Stimulated activated naive CD8-positive, alpha-beta T cell treated with anti-CD3 and anti-CD28 coated beads, Interleukin-15, Interleukin-2, amounts not matched to agents 100 ng/mL and 50 ng/mL, for 24 hours (primary cell): Measurements from ENCODE around the gene RABGGTA.

Experiments used
- H3K27ac Mint-ChIP-seq: one replicate; pipeline ENCODE4 v1.8.0; 2021; ENCODE audit warnings: mild to moderate bottlenecking, mixed read lengths
- H3K27me3 Mint-ChIP-seq: one replicate; pipeline ENCODE4 v1.8.0; 2021; ENCODE audit warnings: mixed read lengths
- H3K36me3 Mint-ChIP-seq: one replicate; pipeline ENCODE4 v1.8.0; 2021; ENCODE audit warnings: low read depth, mixed read lengths
- H3K4me1 Mint-ChIP-seq: one replicate; pipeline ENCODE4 v1.8.0; 2021; ENCODE audit warnings: low read depth, mixed read lengths
- H3K4me3 Mint-ChIP-seq: one replicate; pipeline ENCODE4 v1.8.0; 2021; ENCODE audit warnings: mild to moderate bottlenecking, mixed read lengths
- H3K9me3 Mint-ChIP-seq: one replicate; pipeline ENCODE4 v1.8.0; 2021; ENCODE audit warnings: mixed read lengths

RABGGTA gene

GRCh38 chr14:24261256-24261968 is 10.0 kb downstream of the RABGGTA start:
- Mint-ChIP-seq H3K4me1 (no peaks in the 10 kb centered on the region), H3K4me3 (no peak overlapping the region), H3K36me3 (peaks cover 8% of the 10 kb centered on the region), H3K9me3 (no peaks in the 10 kb centered on the region), H3K27me3 (no peaks in the 10 kb centered on the region), H3K27ac (no peak overlapping the region)

GRCh38 chr14:24260780-24261157 is 10.6 kb downstream of the RABGGTA start:
- no peak overlapping the region for H3K4me3 Mint-ChIP-seq
- H3K27me3 Mint-ChIP-seq, result no peaks in the 10 kb centered on the region
- H3K27ac Mint-ChIP-seq, result no peak overlapping the region
- peaks cover 4% of the 10 kb centered on the region for H3K36me3 Mint-ChIP-seq
- H3K4me1 Mint-ChIP-seq, result no peaks in the 10 kb centered on the region
- H3K9me3 Mint-ChIP-seq, result no peaks in the 10 kb centered on the region

- H3K9me3 Mint-ChIP-seq, result no peaks in the 10 kb centered on the region
- peaks cover 6% of the 10 kb centered on the region for H3K36me3 Mint-ChIP-seq
These were observed 11.2 kb downstream of the RABGGTA start for GRCh38 chr14:24260026-24260779.

GRCh38 chr14:24259282-24260025 is 11.9 kb downstream of the RABGGTA start:
- Mint-ChIP-seq H3K4me3 (no peak overlapping the region), H3K9me3 (no peaks in the 10 kb centered on the region), H3K27ac (no peak overlapping the region)

More at GRCh38 chr14:24260026-24260779, 11.2 kb downstream of the RABGGTA start:
- no peak overlapping the region for H3K4me3 Mint-ChIP-seq
- H3K4me1 Mint-ChIP-seq, result no peaks in the 10 kb centered on the region
- H3K27me3 Mint-ChIP-seq, result no peaks in the 10 kb centered on the region
- no peak overlapping the region for H3K27ac Mint-ChIP-seq

GRCh38 chr14:24258548-24259265 is 12.7 kb downstream of the RABGGTA start:
- Mint-ChIP-seq H3K27me3 (no peaks in the 10 kb centered on the region), H3K9me3 (no peaks in the 10 kb centered on the region), H3K36me3 (peaks cover 16% of the 10 kb centered on the region), H3K4me1 (no peaks in the 10 kb centered on the region), H3K27ac (no peak overlapping the region), H3K4me3 (no peak overlapping the region)

More at GRCh38 chr14:24259282-24260025, 11.9 kb downstream of the RABGGTA start:
- Mint-ChIP-seq H3K4me1 (no peaks in the 10 kb centered on the region), H3K27me3 (no peaks in the 10 kb centered on the region), H3K36me3 (peaks cover 10% of the 10 kb centered on the region)

GRCh38 chr14:24258119-24258518 is 13.3 kb downstream of the RABGGTA start:
- Mint-ChIP-seq H3K4me3 (no peak overlapping the region), H3K36me3 (peaks cover 17% of the 10 kb centered on the region), H3K27ac (no peak overlapping the region), H3K4me1 (no peaks in the 10 kb centered on the region), H3K27me3 (no peaks in the 10 kb centered on the region), H3K9me3 (no peaks in the 10 kb centered on the region)

GRCh38 chr14:24256960-24257359 is 14.4 kb downstream of the RABGGTA start:
- H3K9me3 Mint-ChIP-seq, result no peaks in the 10 kb centered on the region
- no peaks in the 10 kb centered on the region for H3K4me1 Mint-ChIP-seq
- H3K36me3 Mint-ChIP-seq, result peaks cover 17% of the 10 kb centered on the region
- H3K27ac Mint-ChIP-seq, result no peak overlapping the region
- no peak overlapping the region for H3K4me3 Mint-ChIP-seq
- H3K27me3 Mint-ChIP-seq, result no peaks in the 10 kb centered on the region

- H3K4me3 Mint-ChIP-seq, result no peak overlapping the region
- H3K36me3 Mint-ChIP-seq, result peaks cover 16% of the 10 kb centered on the region
- no peaks in the 10 kb centered on the region for H3K27me3 Mint-ChIP-seq
- H3K4me1 Mint-ChIP-seq, result no peaks in the 10 kb centered on the region
- no peak overlapping the region for H3K27ac Mint-ChIP-seq
- no peaks in the 10 kb centered on the region for H3K9me3 Mint-ChIP-seq
These were observed 15.3 kb downstream of the RABGGTA start for GRCh38 chr14:24255931-24256711.

- H3K4me1 Mint-ChIP-seq, result peaks cover 5% of the 10 kb centered on the region
- H3K36me3 Mint-ChIP-seq, result peaks cover 13% of the 10 kb centered on the region
- no peaks in the 10 kb centered on the region for H3K27me3 Mint-ChIP-seq
- H3K27ac Mint-ChIP-seq, result no peak overlapping the region
- H3K9me3 Mint-ChIP-seq, result no peaks in the 10 kb centered on the region
- no peak overlapping the region for H3K4me3 Mint-ChIP-seq
These were observed 16.0 kb downstream of the RABGGTA start for GRCh38 chr14:24255438-24255837.

- Mint-ChIP-seq H3K36me3 (peaks cover 13% of the 10 kb centered on the region), H3K27me3 (no peaks in the 10 kb centered on the region), H3K9me3 (no peaks in the 10 kb centered on the region), H3K27ac (no peak overlapping the region), H3K4me1 (peaks cover 10% of the 10 kb centered on the region), H3K4me3 (no peak overlapping the region)
These were observed 16.6 kb downstream of the RABGGTA start for GRCh38 chr14:24254630-24255392.

GRCh38 chr14:24253936-24254335 is 17.5 kb downstream of the RABGGTA start:
- Mint-ChIP-seq H3K36me3 (peaks cover 13% of the 10 kb centered on the region), H3K27ac (no peak overlapping the region), H3K4me3 (no peak overlapping the region), H3K4me1 (peaks cover 14% of the 10 kb centered on the region), H3K27me3 (no peaks in the 10 kb centered on the region), H3K9me3 (no peaks in the 10 kb centered on the region)

GRCh38 chr14:24252289-24253124 is 18.9 kb downstream of the RABGGTA start:
- no peaks in the 10 kb centered on the region for H3K27me3 Mint-ChIP-seq
- H3K27ac Mint-ChIP-seq, result no peak overlapping the region
- no peak overlapping the region for H3K4me3 Mint-ChIP-seq
- H3K9me3 Mint-ChIP-seq, result no peaks in the 10 kb centered on the region
- peaks cover 13% of the 10 kb centered on the region for H3K36me3 Mint-ChIP-seq
- H3K4me1 Mint-ChIP-seq, result peaks cover 26% of the 10 kb centered on the region

- H3K36me3 Mint-ChIP-seq, result peaks cover 15% of the 10 kb centered on the region
- H3K27ac Mint-ChIP-seq, result no peak overlapping the region
- no peak overlapping the region for H3K4me3 Mint-ChIP-seq
- H3K4me1 Mint-ChIP-seq, result peaks cover 32% of the 10 kb centered on the region
- no peaks in the 10 kb centered on the region for H3K9me3 Mint-ChIP-seq
- H3K27me3 Mint-ChIP-seq, result no peaks in the 10 kb centered on the region
These were observed 19.5 kb downstream of the RABGGTA start for GRCh38 chr14:24251880-24252288.
